Hepatocyte (in vitro differentiated cells): ENCODE results near the gene SIVA1. TPM values are rescaled to one million over a fixed set of nuclear protein-coding genes. Genes with fewer than 3 reads are reported as not detected.

Experiments
- DNase-seq: peaks from one replicate; pipeline ENCODE4 v3.0.0-alpha.2; 2016; ENCODE audit warnings: low spot score
- H2AFZ ChIP-seq: fragments of 200-600 bp; sonication (generic); 2 replicates; pipeline ENCODE4 v1.6.0; 2016; ENCODE audit warnings: antibody characterized with exemption, mild to moderate bottlenecking
- H3K27ac ChIP-seq: fragments of 200-600 bp; sonication (generic); 2 replicates; pipeline ENCODE4 v1.5.1; 2016; ENCODE audit warnings: mild to moderate bottlenecking
- H3K27me3 ChIP-seq: fragments of 200-600 bp; sonication (generic); 2 replicates; pipeline ENCODE4 v1.6.1; 2016
- H3K36me3 ChIP-seq: fragments of 200-600 bp; sonication (generic); replicated peaks from 2 replicates; pipeline ENCODE4 v1.5.1; 2016; ENCODE audit warnings: low read depth; ENCODE audit not compliant: insufficient read depth
- H3K4me1 ChIP-seq: fragments of 200-600 bp; sonication (generic); 2 replicates; pipeline ENCODE4 v1.5.1; 2016; ENCODE audit warnings: mild to moderate bottlenecking, moderate library complexity; ENCODE audit not compliant: insufficient read depth
- H3K4me2 ChIP-seq: fragments of 200-600 bp; sonication (generic); 2 replicates; pipeline ENCODE4 v1.6.0; 2016
- H3K4me3 ChIP-seq: fragments of 200-600 bp; sonication (generic); 2 replicates; pipeline ENCODE4 v1.5.1; 2016; ENCODE audit warnings: mild to moderate bottlenecking
- H3K79me2 ChIP-seq: fragments of 200-600 bp; sonication (generic); 2 replicates; pipeline ENCODE4 v1.6.0; 2017; ENCODE audit warnings: mild to moderate bottlenecking
- H3K9me2 ChIP-seq: fragments of 200-600 bp; sonication (generic); replicated peaks from 2 replicates; pipeline ENCODE4 v1.6.0; 2017; ENCODE audit warnings: mild to moderate bottlenecking; ENCODE audit not compliant: insufficient read depth
- H3K9me3 ChIP-seq: fragments of 200-600 bp; sonication (generic); 2 replicates; pipeline ENCODE4 v1.5.1; 2016; ENCODE audit warnings: low read depth, mild to moderate bottlenecking
- H4K20me1 ChIP-seq: fragments of 200-600 bp; sonication (generic); 2 replicates; pipeline ENCODE4 v1.6.0; 2016; ENCODE audit warnings: mild to moderate bottlenecking; ENCODE audit not compliant: insufficient read depth, poor library complexity, severe bottlenecking
- EZH2 ChIP-seq: fragments of 200-600 bp; sonication (generic); IDR thresholded peaks from 2 replicates; pipeline ENCODE4 v1.6.1; 2016; ENCODE audit warnings: antibody characterized with exemption, mild to moderate bottlenecking, borderline replicate concordance
- EZH2phosphoT487 ChIP-seq: fragments of 200-600 bp; sonication (generic); IDR thresholded peaks from one replicate; pipeline ENCODE4 v1.6.1; 2018; ENCODE audit warnings: antibody characterized with exemption, mild to moderate bottlenecking, low read depth, moderate library complexity; ENCODE audit not compliant: unreplicated experiment, severe bottlenecking
- WGBS: methylation state at CpG from one replicate; pipeline ENCODE4 v1.1.6; 2016; ENCODE audit warnings: low lambda C conversion rate; ENCODE audit errors: missing lambda C conversion rate; 5-methylcytosine and 5-hydroxymethylcytosine counted together
- polyA plus RNA-seq: library from polyadenylated mRNA; unstranded; fragments of >200 nt; fragmentation: Nextera tagmentation; extraction: Ambion mirVana; gene quantifications from 2 replicates; pipeline ENCODE4 v1.2.1, GENCODE V29; 2016
- total RNA-seq: library from RNA; depleted of rRNA; stranded (reverse); fragments of >200 nt; gene quantifications from 2 replicates; pipeline ENCODE4 v1.2.3, GENCODE V29; 2014
- TF ChIP-seq, protein P1 (sequence below): fragments of 200-600 bp; sonication (generic); IDR thresholded peaks from 2 replicates; pipeline ENCODE4 v1.5.1; 2016; ENCODE audit warnings: antibody characterized with exemption, mild to moderate bottlenecking; ENCODE audit not compliant: poor library complexity

Gene SIVA1
- total and polyA plus RNA-seq, 2 experiments from 2014 or later, result 149 to 163 TPM

- DNase-seq, result no peak
- Histone ChIP-seq H3K4me1 (no peaks in the 10 kb centered on the region), H3K9me3 (no peaks in the 10 kb centered on the region), H2AFZ (no peak overlapping the region), H4K20me1 (no peaks in the 10 kb centered on the region), H3K36me3 (no peaks in the 10 kb centered on the region), H3K27me3 (no peaks in the 10 kb centered on the region), H3K27ac (no peak overlapping the region), H3K79me2 (no peaks in the 10 kb centered on the region), H3K4me2 (no peak overlapping the region), H3K9me2 (no peaks in the 10 kb centered on the region), H3K4me3 (no peak overlapping the region)
- TF ChIP-seq, protein P1, sequence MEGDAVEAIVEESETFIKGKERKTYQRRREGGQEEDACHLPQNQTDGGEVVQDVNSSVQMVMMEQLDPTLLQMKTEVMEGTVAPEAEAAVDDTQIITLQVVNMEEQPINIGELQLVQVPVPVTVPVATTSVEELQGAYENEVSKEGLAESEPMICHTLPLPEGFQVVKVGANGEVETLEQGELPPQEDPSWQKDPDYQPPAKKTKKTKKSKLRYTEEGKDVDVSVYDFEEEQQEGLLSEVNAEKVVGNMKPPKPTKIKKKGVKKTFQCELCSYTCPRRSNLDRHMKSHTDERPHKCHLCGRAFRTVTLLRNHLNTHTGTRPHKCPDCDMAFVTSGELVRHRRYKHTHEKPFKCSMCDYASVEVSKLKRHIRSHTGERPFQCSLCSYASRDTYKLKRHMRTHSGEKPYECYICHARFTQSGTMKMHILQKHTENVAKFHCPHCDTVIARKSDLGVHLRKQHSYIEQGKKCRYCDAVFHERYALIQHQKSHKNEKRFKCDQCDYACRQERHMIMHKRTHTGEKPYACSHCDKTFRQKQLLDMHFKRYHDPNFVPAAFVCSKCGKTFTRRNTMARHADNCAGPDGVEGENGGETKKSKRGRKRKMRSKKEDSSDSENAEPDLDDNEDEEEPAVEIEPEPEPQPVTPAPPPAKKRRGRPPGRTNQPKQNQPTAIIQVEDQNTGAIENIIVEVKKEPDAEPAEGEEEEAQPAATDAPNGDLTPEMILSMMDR, result no peak
- TF ChIP-seq EZH2 (no peak), EZH2phosphoT487 (no peak)
- 91% methylated on average over 18 of the region's 18 CpGs for WGBS
These were observed 37.5 kb upstream of the SIVA1 start for GRCh38 chr14:104715416-104715815.

GRCh38 chr14:104715871-104716270, 37.1 kb upstream of the SIVA1 start:
- no peaks in the 10 kb centered on the region for H3K9me2 ChIP-seq
- H3K79me2 ChIP-seq, result no peaks in the 10 kb centered on the region
- no peak for DNase-seq
- no peaks in the 10 kb centered on the region for H3K27me3 ChIP-seq
- H3K9me3 ChIP-seq, result no peaks in the 10 kb centered on the region
- no peak overlapping the region for H3K4me3 ChIP-seq
- H3K36me3 ChIP-seq, result no peaks in the 10 kb centered on the region
- TF ChIP-seq EZH2 (no peak), EZH2phosphoT487 (no peak)
- no peak overlapping the region for H3K27ac ChIP-seq
- no peak overlapping the region for H2AFZ ChIP-seq
- H4K20me1 ChIP-seq, result no peaks in the 10 kb centered on the region
- H3K4me2 ChIP-seq, result no peak overlapping the region
- 92% methylated on average over 12 of the region's 12 CpGs for WGBS
- H3K4me1 ChIP-seq, result no peaks in the 10 kb centered on the region

- Histone ChIP-seq H3K4me2 (no peak overlapping the region), H3K9me3 (no peaks in the 10 kb centered on the region), H3K9me2 (no peaks in the 10 kb centered on the region), H2AFZ (no peak overlapping the region), H3K27me3 (no peaks in the 10 kb centered on the region), H3K79me2 (no peaks in the 10 kb centered on the region), H3K36me3 (no peaks in the 10 kb centered on the region), H3K4me3 (no peak overlapping the region), H3K4me1 (no peaks in the 10 kb centered on the region), H3K27ac (no peak overlapping the region), H4K20me1 (no peaks in the 10 kb centered on the region)
- TF ChIP-seq EZH2 (no peak), EZH2phosphoT487 (no peak)
- TF ChIP-seq, protein P1, result no peak
- 92% methylated on average over 21 of the region's 22 CpGs for WGBS
- DNase-seq, result no peak
These were observed 35.8 kb upstream of the SIVA1 start for GRCh38 chr14:104717137-104717536.

- no peak for TF ChIP-seq EZH2
- TF ChIP-seq EZH2phosphoT487, result no peak
- TF ChIP-seq, protein P1, result no peak
- no peaks in the 10 kb centered on the region for H3K9me2 ChIP-seq
- no peak overlapping the region for H2AFZ ChIP-seq
- DNase-seq, result no peak
- H3K27me3 ChIP-seq, result no peaks in the 10 kb centered on the region
- H3K9me3 ChIP-seq, result no peaks in the 10 kb centered on the region
- H3K4me3 ChIP-seq, result no peak overlapping the region
- no peak overlapping the region for H3K4me2 ChIP-seq
- no peaks in the 10 kb centered on the region for H4K20me1 ChIP-seq
- no peaks in the 10 kb centered on the region for H3K4me1 ChIP-seq
- WGBS, result 80% methylated on average over 19 of the region's 20 CpGs
- no peak overlapping the region for H3K27ac ChIP-seq
- no peaks in the 10 kb centered on the region for H3K79me2 ChIP-seq
- no peaks in the 10 kb centered on the region for H3K36me3 ChIP-seq
These were observed 35.3 kb upstream of the SIVA1 start for GRCh38 chr14:104717646-104718045.
